HG03064 (cell line): Measurements from ENCODE around the gene GGN.
"Not testable (repeated sequence)": the region's sequence is repeated elsewhere in the genome, so short reads cannot be mapped to it uniquely, and the experiment has no call there.

Source experiments
- ATAC-seq: cut with Tn5 transposase; IDR thresholded peaks from one replicate; pipeline ENCODE4 v1.9.1; 2021; ENCODE audit warnings: low read depth; ENCODE audit not compliant: unreplicated experiment

Gene GGN

DNA sequence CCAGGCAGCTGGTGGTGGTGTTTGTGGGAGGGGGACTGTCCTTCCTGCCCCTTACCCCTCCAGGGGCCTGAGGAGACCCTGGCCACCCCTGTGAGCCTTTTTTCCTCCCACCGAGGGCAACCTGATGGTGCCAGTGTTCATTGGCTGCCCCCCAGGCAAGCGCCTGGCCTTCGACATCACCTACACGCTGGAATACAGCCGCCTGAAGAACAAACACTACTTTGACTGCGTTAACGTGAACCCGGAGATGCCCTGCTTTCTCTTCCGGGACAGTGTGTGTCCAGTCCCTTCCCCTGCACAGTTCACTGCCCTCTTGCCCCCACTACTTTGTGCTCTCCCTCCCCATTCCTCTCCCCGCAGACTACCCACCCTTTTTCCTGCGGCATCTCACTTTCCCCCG, 20.8 kb downstream of the GGN start:
- no peak for ATAC-seq

GRCh38 chr19:38362946-38363688, 24.7 kb downstream of the GGN start:
- ATAC-seq = not testable (repeated sequence)

DNA sequence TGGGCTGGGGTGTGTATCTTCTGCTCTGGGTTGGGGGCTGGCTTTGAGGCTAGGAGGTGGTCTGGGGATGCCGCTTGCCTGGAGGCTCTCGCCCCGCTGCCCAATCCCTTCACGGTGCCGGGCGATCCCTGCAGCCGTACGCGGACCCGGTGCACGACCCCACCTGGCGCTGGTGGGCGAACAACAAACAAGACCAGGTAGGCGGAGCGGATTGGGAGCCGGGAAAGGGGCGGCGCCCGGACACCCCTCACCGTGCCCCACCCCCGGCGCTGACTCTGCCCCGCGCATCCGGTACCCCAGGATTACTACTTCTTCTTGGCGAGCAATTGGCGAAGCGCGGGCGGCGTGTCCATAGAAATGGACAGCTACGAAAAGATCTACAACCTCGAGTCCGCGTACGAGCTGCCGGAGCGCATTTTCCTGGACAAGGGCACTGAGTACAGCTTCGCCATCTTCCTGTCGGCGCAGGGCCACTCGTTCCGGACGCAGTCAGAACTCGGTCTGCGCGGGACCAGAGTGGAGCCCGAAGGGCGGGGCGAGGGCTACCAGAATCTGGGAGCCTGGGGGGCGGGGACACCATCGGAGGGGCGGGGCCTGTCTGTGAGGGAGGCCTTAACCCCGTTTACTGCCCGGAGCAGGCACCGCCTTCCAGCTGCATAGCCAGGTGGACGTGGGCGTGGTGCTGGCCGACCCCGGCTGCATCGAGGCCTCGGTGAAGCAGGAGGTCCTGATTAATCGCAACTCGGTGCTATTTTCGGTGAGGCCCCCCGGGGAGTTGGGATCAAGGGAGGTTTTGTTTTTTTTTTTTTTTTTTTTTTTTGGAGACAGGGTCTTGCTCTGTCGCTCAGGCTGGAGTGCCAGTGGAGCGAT, 25.5 kb downstream of the GGN start:
- ATAC-seq = no peak

DNA sequence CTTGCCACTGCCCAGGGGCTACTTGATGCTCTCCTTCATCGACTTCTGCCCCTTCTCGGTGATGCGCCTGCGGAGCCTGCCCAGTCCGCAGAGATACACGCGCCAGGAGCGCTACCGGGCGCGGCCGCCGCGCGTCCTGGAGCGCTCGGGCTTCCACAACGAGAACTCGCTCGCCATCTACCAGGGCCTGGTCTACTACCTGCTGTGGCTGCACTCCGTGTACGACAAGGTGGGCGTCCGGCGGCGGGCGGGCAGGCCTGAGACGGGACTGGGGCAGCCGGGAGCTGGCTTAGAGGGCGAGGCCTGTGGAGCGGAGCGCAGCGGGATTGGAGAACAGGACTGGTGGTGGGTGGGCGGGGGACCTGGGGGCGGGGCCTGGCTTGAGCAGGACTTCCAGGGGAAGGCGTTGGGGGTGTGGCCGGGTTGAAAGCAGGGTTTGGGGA, 26.2 kb downstream of the GGN start:
- ATAC-seq = no peak

- ATAC-seq = no peak
These were observed 26.8 kb downstream of the GGN start for GRCh38 chr19:38360839-38361631.

DNA sequence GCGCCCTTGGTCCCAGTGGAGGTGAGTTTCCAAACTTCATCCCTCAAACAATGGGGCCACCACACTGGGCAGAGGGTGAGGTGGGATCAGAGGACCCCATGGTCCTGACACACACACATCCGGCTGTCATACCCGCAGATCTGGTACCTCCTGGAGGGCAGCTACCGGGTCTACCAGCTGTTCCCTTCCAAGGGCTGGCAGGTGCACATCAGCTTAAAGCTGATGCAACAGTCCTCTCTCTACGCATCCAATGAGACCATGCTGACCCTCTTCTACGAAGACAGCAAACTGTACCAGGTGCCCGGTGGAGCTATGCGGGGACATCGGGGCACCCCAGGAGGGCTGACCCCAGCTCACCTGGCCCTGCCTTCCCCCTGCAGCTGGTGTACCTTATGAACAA, 27.5 kb downstream of the GGN start:
- ATAC-seq = no peak

- ATAC-seq = no peak
These were observed 28.4 kb downstream of the GGN start for GRCh38 chr19:38359242-38360021.

GRCh38 chr19:38358071-38358470, 29.8 kb downstream of the GGN start:
- ATAC-seq = no peak

DNA sequence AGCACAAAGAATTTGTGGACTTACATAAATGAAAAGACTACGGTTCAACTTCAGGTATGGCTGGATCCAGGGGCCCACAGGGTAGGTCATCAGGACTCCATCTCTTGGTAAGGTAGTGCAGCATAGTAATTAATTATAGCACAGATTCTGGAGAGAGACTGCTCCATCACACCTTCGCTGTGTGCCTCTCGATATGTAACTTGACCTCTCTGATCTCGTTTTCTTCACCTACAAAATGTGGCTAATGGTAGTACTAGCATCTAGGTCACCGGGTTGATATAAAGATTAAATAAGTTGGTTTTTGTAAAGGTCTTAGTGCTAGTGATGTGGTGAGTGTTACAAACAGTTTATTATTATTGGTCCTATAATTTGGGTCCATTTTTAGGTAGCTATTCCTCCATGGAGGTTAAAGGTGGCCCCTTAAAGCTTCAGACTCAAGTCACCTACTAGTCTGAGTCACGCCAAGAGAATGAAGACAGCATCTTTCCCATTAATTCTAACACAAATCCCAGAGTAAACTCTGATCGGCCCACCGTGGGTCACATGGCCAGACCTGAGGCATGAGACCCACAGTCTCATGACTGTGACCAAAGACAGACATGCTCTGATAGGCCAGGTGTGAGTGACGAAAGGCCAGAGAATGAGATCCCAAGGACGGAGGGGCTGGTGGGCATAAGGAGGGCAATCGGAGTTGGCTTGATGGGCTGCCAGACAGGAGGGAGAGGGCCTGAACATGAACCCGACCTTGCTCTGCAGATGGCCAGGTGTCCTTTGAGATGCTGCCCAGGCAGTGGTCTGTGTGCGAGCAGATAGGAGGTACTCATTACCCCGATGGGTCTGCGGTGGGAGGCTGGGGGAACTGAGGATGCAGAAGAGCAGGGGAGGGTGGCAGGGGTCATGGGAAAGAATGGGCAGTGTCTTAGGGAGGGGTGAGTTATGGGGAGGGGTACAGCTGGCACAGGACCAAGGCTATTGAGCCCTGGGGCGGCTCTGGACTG, 31.8 kb downstream of the GGN start:
- ATAC-seq = no peak

DNA sequence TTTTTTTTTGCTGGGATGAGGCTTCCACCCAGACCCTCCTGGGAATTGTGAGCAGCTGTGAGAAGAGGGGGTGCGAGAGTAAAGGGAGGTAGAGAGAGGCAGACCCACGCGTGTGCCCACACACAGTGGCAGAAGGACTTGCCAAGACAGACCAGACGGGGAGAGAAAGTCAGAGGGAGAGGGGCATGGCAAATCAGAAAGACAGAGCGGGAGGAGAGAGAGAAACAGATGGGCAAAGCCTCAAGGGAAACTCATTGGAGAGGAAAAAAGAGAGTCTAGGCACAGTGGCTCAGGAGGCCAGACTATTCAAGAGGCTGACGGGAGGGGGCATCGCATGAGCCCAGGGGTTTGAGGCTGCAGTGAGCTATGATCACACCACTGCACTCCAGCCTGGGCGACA, 35.2 kb downstream of the GGN start:
- ATAC-seq = no peak

DNA sequence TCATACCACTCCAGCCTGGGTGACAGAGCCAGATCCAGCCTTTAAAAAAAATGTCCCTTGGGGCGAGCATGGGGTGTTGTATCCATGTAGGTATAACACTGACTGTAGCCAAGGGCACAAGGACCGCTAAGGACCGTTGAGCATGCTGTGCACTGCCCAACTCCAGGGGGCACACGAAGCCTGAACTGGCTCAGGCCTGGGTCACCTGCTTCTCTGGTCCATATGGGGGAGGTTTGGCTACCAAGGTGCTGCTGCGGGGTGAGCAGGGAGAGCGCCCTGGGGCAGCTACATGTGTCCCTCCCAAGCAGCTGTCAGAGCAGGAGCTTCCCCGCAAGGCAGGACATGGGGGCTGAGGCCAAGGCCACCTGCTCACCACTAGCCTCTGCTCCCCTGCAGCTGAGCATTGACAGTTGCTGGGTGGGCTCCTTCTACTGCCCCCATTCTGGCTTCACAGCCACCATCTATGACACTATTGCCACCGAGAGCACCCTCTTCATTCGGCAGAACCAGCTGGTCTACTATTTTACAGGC, 35.9 kb downstream of the GGN start:
- ATAC-seq = no peak

DNA sequence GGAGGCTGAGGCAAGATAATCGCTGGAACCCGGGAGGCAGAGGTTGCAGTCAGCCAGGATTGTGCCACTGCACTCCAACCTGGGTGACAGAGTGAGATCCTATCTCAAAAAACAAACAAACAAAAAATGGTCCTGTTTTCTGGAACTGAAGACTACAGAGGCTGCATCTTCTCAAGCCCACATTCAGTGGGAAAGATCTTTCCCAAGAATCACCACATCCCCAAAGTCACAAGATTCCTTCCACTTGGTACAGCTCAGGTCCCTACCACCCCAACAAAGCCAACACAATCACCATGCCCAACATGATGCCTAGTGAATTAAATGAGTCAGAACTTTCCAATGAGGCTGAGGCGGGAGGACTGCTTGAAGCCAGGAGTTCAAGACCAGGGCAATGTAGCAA, 37.0 kb downstream of the GGN start:
- ATAC-seq = no peak

DNA sequence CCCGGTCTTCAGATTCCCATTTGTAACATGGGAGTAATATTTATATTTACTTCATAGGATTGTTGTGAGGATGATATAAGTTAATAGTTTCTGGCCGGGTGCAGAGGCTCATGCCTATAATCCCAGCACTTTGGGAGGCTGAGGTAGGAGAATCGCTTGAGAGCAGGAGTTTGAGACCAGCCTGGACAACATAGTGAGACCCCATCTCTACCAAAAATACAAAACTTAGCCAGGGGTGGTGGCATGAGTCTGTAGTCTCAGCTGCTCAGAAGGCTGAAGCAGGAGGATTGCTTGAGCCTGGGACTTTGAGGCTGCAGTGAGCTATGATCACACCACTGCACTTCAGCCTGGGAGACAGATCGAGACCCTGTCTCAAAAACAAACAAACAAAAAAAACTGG, 41.0 kb downstream of the GGN start:
- ATAC-seq = no peak

- ATAC-seq = no peak
These were observed 46.9 kb downstream of the GGN start for GRCh38 chr19:38340927-38341326.

DNA sequence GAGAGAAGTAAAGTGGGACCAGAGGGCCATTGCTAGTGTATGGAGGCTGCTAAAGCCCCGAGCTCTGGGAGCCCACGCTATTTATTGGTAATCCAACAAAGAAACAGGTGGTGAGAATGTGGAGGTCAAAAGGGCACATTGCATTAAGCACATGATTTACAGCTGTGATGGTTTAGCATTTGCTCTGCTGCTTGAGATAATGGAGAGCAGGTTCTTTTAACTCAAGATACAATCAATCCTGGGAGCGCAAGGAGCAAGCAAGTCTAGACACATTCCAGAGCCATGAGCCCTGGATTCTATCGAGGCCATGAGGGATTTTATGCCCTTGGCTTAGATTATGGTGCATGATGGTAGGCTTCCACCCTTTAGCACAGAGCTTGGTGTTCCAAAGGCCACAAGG, 48.8 kb downstream of the GGN start:
- not testable (repeated sequence) for ATAC-seq

DNA sequence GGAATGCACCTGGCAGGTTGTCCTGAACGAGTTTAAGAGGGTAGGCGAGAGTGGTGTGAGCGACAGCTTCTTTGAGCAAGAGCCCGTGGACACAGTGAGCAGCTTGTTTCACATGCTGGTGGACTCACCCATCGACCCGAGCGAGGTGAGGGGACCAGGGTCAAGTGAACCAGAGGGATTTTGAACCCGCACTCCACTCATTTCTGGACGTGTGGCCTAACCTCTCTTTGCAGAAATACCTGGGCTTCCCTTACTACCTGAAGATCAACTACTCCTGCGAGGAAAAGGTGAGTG, 50.5 kb downstream of the GGN start:
- no peak for ATAC-seq

DNA sequence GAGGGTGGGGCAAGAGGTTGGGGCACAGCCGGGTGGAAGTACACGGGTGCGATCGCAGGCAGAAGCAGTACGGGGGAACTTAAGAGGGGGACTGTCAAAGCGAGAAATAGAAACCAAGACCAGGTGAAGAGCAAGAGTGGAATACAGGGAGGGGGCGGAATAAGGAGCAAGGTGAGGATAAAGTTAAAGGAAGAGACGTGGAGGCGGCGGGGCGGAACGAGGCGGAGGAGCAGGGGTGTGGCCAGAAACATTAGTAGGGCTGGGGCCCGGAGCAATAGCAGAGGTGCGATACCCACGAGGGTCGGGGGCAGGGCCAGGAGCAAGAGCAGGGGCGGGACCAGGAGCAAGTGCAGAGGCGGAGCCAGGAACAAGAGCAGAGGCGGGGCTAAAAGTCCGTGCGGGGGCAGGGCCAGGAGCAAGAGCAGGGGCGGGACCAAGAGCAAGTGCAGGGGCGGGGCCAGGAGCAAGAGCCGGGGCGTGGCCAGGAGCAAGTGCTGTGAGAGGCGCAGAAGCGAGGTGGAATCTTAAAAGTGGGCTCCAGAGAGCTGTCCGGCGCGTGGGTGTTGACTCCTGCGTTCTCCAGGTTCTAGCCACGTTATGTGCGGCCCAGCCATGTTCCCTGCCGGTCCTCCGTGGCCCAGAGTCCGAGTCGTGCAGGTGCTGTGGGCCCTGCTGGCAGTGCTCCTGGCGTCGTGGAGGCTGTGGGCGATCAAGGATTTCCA, 51.0 kb downstream of the GGN start:
- peak; percentile 53 for ATAC-seq

- ATAC-seq = peak; percentile 43
These were observed 51.7 kb downstream of the GGN start for GRCh38 chr19:38335949-38336637.
